Natural killer cell (primary cell): ENCODE results near the gene NAAA. TPM values are rescaled to one million over a fixed set of nuclear protein-coding genes. Genes with fewer than 3 reads are reported as not detected.
"Not testable (repeated sequence)": the region's sequence is repeated elsewhere in the genome, so short reads cannot be mapped to it uniquely, and the experiment has no call there.

Source experiments
- ATAC-seq, 3 donors: fragments of 150-1000 bp in 2 of 3; fragments of 200-7000 bp in 1 of 3; cut with Tn5 transposase; 1 replicate in 1 of 3; 2 replicates in 2 of 3; pipeline ENCODE4 v1.10.0; 2021; ENCODE audit warnings: mild to moderate bottlenecking in 2 of 3, moderate library complexity in 2 of 3
- DNase-seq, 2 donors: peaks; one replicate each; pipeline versions ENCODE4 v3.0.0 to v3.0.0-alpha.2; 2013 to 2021; ENCODE audit warnings: mixed read lengths in 1 of 2
- H3K27ac ChIP-seq: one replicate; pipeline ENCODE4 v1.5.1; 2013; ENCODE audit warnings: mild to moderate bottlenecking, low read length
- H3K27me3 ChIP-seq: one replicate; pipeline ENCODE4 v1.6.1; 2013; ENCODE audit warnings: low read length; ENCODE audit not compliant: control insufficient read depth, insufficient read depth
- H3K36me3 ChIP-seq: one replicate; pipeline ENCODE4 v1.6.1; 2013; ENCODE audit warnings: low read length; ENCODE audit not compliant: control insufficient read depth, insufficient read depth
- H3K4me1 ChIP-seq: one replicate; pipeline ENCODE4 v1.6.1; 2013; ENCODE audit warnings: low read length; ENCODE audit not compliant: control insufficient read depth, insufficient read depth
- H3K4me3 ChIP-seq: one replicate; pipeline ENCODE4 v1.5.1; 2013; ENCODE audit warnings: low read length
- H3K9me3 ChIP-seq: one replicate; pipeline ENCODE4 v1.6.1; 2013; ENCODE audit warnings: low read length; ENCODE audit not compliant: control insufficient read depth, insufficient read depth
- H3K27ac Mint-ChIP-seq, 2 donors: one replicate each; pipeline ENCODE4 v1.8.0; 2022; ENCODE audit warnings: mild to moderate bottlenecking in 2 of 2, mixed read lengths in 2 of 2, moderate library complexity in 1 of 2
- H3K27me3 Mint-ChIP-seq, 2 donors: one replicate each; pipeline ENCODE4 v1.8.0; 2022; ENCODE audit warnings: low read depth in 2 of 2, mixed read lengths in 2 of 2
- H3K36me3 Mint-ChIP-seq: one replicate; pipeline ENCODE4 v1.8.0; 2022; ENCODE audit warnings: mixed read lengths
- H3K4me1 Mint-ChIP-seq, 2 donors: one replicate each; pipeline ENCODE4 v1.8.0; 2022; ENCODE audit warnings: mixed read lengths in 2 of 2
- H3K4me3 Mint-ChIP-seq: one replicate; pipeline ENCODE4 v1.8.0; 2022; ENCODE audit warnings: mild to moderate bottlenecking, moderate library complexity, mixed read lengths
- H3K9me3 Mint-ChIP-seq, 2 donors: one replicate each; pipeline ENCODE4 v1.8.0; 2022; ENCODE audit warnings: mixed read lengths in 2 of 2
- WGBS: methylation state at CpG from one replicate; pipeline ENCODE4 v1.1.7; 2013; ENCODE audit warnings: missing lambda C conversion rate; ENCODE audit not compliant: insufficient coverage; 5-methylcytosine and 5-hydroxymethylcytosine counted together
- intact Hi-C: fragments of 100-400 bp; cut with micrococcal nuclease; formaldehyde crosslinking; loops from one replicate; pipeline ENCODE4 v1.14.2; 2022
- total RNA-seq, 4 donors: library from RNA; stranded (reverse); fragments of 120-200 nt in 1 of 4; gene quantifications; one replicate each; pipeline versions ENCODE4 v1.2.3 to v1.2.4, GENCODE V29; 2013 to 2022
- TF ChIP-seq, protein P1 (sequence below): fragments of 200-600 bp; IDR thresholded peaks from one replicate; pipeline ENCODE4 v1.8.0; 2022; ENCODE audit warnings: antibody characterized with exemption

NAAA gene
- total RNA-seq, 3 donors from 2014 or later (not counting 1 experiment from before 2014, with no cell fraction given): 37.8 to 56.3 (median 43.4) TPM

DNA sequence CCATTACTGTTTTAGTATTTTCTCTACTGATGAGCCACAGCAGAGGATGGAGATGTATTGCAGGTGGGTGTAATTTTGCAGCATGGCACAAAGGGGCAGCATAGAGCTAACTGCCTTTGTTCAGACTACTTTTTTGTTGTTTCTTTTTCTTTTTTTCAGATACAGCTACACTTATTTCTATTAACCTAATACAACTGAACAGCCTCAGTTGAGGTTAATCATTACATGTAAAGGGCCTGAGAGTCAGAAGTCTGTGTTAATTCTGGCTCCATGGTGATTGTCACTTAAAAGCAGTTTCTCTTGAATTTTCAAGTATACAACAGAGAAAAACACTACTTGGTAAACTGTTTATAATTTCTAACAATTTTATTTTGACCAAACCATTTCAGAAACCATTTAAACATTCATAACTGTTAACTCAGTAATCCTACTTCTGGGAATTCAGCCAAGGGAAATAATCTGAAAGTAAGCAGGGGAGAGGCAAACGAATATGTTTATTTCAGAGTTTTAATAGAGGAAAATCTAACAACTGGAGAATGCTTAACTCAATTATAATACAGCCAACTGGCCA is 24.6 kb downstream of the NAAA start:
- peak; percentile 42 to 68 for DNase-seq

DNA sequence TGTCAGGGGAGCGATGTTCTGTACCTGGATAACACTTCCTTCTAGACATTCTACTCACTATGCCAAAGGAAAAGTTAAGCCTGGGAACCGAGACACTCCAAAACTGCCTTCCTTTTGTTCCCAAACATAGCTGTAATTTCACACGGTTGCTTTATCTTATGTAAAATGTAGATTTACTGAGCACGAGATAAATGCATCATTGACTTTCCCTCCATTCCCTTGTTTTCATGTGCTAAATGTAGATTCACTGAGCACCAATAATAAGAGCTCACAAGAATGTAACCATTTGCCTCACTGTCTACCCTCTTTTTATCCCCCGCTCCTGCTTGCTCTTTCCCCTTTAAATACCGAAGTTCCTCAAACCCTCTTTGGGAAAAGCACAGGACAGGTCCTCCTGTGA is 27.8 kb downstream of the NAAA start:
- H3K9me3 Mint-ChIP-seq: no peaks in the 10 kb centered on the region
- TF ChIP-seq, protein P1, sequence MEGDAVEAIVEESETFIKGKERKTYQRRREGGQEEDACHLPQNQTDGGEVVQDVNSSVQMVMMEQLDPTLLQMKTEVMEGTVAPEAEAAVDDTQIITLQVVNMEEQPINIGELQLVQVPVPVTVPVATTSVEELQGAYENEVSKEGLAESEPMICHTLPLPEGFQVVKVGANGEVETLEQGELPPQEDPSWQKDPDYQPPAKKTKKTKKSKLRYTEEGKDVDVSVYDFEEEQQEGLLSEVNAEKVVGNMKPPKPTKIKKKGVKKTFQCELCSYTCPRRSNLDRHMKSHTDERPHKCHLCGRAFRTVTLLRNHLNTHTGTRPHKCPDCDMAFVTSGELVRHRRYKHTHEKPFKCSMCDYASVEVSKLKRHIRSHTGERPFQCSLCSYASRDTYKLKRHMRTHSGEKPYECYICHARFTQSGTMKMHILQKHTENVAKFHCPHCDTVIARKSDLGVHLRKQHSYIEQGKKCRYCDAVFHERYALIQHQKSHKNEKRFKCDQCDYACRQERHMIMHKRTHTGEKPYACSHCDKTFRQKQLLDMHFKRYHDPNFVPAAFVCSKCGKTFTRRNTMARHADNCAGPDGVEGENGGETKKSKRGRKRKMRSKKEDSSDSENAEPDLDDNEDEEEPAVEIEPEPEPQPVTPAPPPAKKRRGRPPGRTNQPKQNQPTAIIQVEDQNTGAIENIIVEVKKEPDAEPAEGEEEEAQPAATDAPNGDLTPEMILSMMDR: no peak
- Histone ChIP-seq H3K4me1 (no peaks in the 10 kb centered on the region), H3K4me3 (no peak overlapping the region), H3K27ac (no peak overlapping the region), H3K36me3 (peaks cover 7% of the 10 kb centered on the region), H3K27me3 (no peaks in the 10 kb centered on the region), H3K9me3 (no peaks in the 10 kb centered on the region)
- DNase-seq: no peak
- no peak for ATAC-seq
- no peaks in the 10 kb centered on the region for H3K4me1 Mint-ChIP-seq
- no peak overlapping the region for H3K4me3 Mint-ChIP-seq
- no peak overlapping the region for H3K27ac Mint-ChIP-seq
- 97% methylated on average over 5 of the region's 6 CpGs for WGBS
- intact Hi-C loops: no loop called here
- H3K36me3 Mint-ChIP-seq: no peaks in the 10 kb centered on the region
- H3K27me3 Mint-ChIP-seq: no peaks in the 10 kb centered on the region

More for the DNA sequence above, 24.6 kb downstream of the NAAA start:
- Histone ChIP-seq H3K27ac (no peak overlapping the region), H3K27me3 (no peaks in the 10 kb centered on the region), H3K4me3 (no peak overlapping the region), H3K36me3 (peaks cover 27% of the 10 kb centered on the region), H3K4me1 (no peaks in the 10 kb centered on the region), H3K9me3 (no peaks in the 10 kb centered on the region)
- TF ChIP-seq, protein P1: peak; percentile 82
- Mint-ChIP-seq H3K27me3 (no peaks in the 10 kb centered on the region), H3K36me3 (no peaks in the 10 kb centered on the region), H3K9me3 (no peaks in the 10 kb centered on the region), H3K27ac (no peak overlapping the region), H3K4me1 (no peaks in the 10 kb centered on the region), H3K4me3 (no peak overlapping the region)
- no CpG with 5 or more reads among the region's 1 CpG for WGBS
- intact Hi-C loops: loop anchor here (1.0 to 2.0 kb wide), 2 partner anchors 25 to 151 kb away; partner anchors contain the start of gene NAAA
- ATAC-seq: peak; percentile 72 to 87 (median 75)

DNA sequence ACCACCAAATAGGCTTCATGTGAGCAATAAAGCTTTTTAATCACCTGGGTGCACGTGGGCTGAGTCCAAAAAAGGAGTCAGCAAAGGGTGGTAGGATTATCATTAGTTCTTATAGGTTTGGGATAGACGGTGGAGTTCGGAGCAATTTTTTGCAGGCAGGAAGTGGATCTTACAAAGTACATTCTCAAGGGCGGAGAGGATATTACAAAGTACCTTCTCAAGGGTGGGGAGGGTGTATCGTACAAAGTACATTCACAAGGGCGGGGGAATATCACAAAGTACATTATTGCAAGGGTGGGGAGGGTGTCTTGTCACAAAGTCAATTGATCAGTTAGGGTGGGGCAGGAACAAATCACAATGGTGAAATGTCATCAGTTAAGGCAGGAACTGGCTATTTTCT is 30.0 kb downstream of the NAAA start:
- H3K36me3 Mint-ChIP-seq, H3K27me3 ChIP-seq, H3K27ac ChIP-seq, H3K27me3 Mint-ChIP-seq, H3K27ac Mint-ChIP-seq, ATAC-seq, H3K4me3 Mint-ChIP-seq, DNase-seq, H3K4me1 ChIP-seq, H3K4me1 Mint-ChIP-seq, intact Hi-C loops, H3K9me3 Mint-ChIP-seq, H3K9me3 ChIP-seq, H3K36me3 ChIP-seq, H3K4me3 ChIP-seq: not testable (repeated sequence)
- 96% methylated on average over 6 of the region's 6 CpGs for WGBS

DNA sequence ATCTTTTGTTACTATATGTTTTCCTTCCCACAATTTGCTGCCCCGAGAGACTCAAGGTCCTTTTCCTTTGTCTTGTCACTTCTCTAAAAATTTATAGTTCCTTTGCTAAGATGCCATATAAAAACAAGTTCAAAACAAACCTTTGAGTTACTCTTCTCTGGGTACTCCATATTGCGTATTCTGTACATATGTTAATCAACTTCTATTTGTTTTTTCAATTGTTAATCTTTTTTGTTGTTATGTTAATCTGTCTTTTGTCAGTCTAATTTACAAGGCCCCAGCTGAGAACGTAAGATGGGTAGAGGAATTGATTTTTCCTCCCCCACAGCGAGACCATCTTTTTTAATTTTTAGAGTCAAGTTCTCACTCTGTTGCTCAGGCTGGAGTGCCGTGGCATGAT is 31.4 kb downstream of the NAAA start:
- H3K4me1 Mint-ChIP-seq: no peaks in the 10 kb centered on the region
- no peak overlapping the region for H3K4me3 Mint-ChIP-seq
- H3K27ac ChIP-seq: no peak overlapping the region
- TF ChIP-seq, protein P1: no peak
- ATAC-seq: no peak
- H3K4me1 ChIP-seq: no peaks in the 10 kb centered on the region
- H3K36me3 Mint-ChIP-seq: no peaks in the 10 kb centered on the region
- no peak for DNase-seq
- intact Hi-C loops: no loop called here
- H3K27me3 Mint-ChIP-seq: no peaks in the 10 kb centered on the region
- no peak overlapping the region for H3K27ac Mint-ChIP-seq
- H3K36me3 ChIP-seq: no peaks in the 10 kb centered on the region
- H3K9me3 Mint-ChIP-seq: no peaks in the 10 kb centered on the region
- H3K27me3 ChIP-seq: no peaks in the 10 kb centered on the region
- no peak overlapping the region for H3K4me3 ChIP-seq
- no peaks in the 10 kb centered on the region for H3K9me3 ChIP-seq
- WGBS: 68% methylated on average over 3 of the region's 5 CpGs
